Naive thymus-derived CD4-positive, alpha-beta T cell (primary cell): ENCODE data around the gene COCH. TPM values are rescaled to one million over a fixed set of nuclear protein-coding genes. Genes with fewer than 3 reads are reported as not detected.
A peak's percentile ranks its signal among the peaks of the same experiment; 100 is the strongest.
"Not testable (repeated sequence)": the region's sequence is repeated elsewhere in the genome, so short reads cannot be mapped to it uniquely, and the experiment has no call there.

Source experiments
- ATAC-seq: fragments of 150-1000 bp; cut with Tn5 transposase; 2 replicates; pipeline ENCODE4 v1.10.0; 2021; ENCODE audit warnings: mild to moderate bottlenecking, moderate library complexity
- CTCF ChIA-PET: fragments of 350-600 bp; sonication (Branson Sonifier 250); formaldehyde crosslinking; loops from one replicate; lab custom pipeline; 2021; ENCODE audit warnings: antibody characterized with exemption; lab: Charles Lee
- POLR2A ChIA-PET: fragments of 350-600 bp; sonication (Branson Sonifier 250); formaldehyde crosslinking; loops from one replicate; lab custom pipeline; 2021; ENCODE audit warnings: antibody characterized with exemption, inconsistent platforms; lab: Charles Lee
- DNase-seq, 9 donors: peaks; one replicate each; pipeline versions ENCODE4 v3.0.0 to v3.0.0-alpha.2; 2020 to 2022; ENCODE audit warnings: mixed read lengths in 1 of 9
- H3K27ac ChIP-seq: one replicate; pipeline ENCODE4 v1.7.0; 2013; ENCODE audit warnings: mild to moderate bottlenecking, low read depth, low read length, moderate library complexity
- H3K27me3 ChIP-seq, 2 donors: one replicate each; pipeline ENCODE4 v1.7.0; 2013; ENCODE audit warnings: low read length in 2 of 2, mild to moderate bottlenecking in 2 of 2, moderate library complexity in 2 of 2; ENCODE audit not compliant: control insufficient read depth in 2 of 2, insufficient read depth in 2 of 2
- H3K36me3 ChIP-seq, 3 experiments: 1 replicate in 2 of 3; 2 replicates in 1 of 3; pipeline ENCODE4 v1.7.0; 2013; ENCODE audit warnings: low read length in 3 of 3, mild to moderate bottlenecking in 3 of 3, moderate library complexity in 1 of 3; ENCODE audit not compliant: insufficient read depth in 3 of 3, control insufficient read depth in 2 of 3
- H3K4me1 ChIP-seq, 2 donors: one replicate each; pipeline ENCODE4 v1.7.0; 2013; ENCODE audit warnings: low read length in 2 of 2, mild to moderate bottlenecking in 2 of 2, moderate library complexity in 1 of 2; ENCODE audit not compliant: control insufficient read depth in 2 of 2, insufficient read depth in 2 of 2
- H3K4me3 ChIP-seq: 2 replicates; pipeline ENCODE4 v1.7.0; 2013; ENCODE audit warnings: mild to moderate bottlenecking, low read length
- H3K9me3 ChIP-seq, 3 experiments: 1 replicate in 2 of 3; 2 replicates in 1 of 3; pipeline ENCODE4 v1.7.0; 2013; ENCODE audit warnings: low read length in 3 of 3; ENCODE audit not compliant: control insufficient read depth in 2 of 3
- H3K27ac Mint-ChIP-seq, 9 donors: one replicate each; pipeline ENCODE4 v1.8.0; 2020 to 2022; ENCODE audit warnings: mixed read lengths in 9 of 9, mild to moderate bottlenecking in 8 of 9, moderate library complexity in 5 of 9, inconsistent platforms in 2 of 9
- H3K27me3 Mint-ChIP-seq, 5 donors: one replicate each; pipeline ENCODE4 v1.8.0; 2021 to 2022; ENCODE audit warnings: mixed read lengths in 5 of 5, mild to moderate bottlenecking in 1 of 5
- H3K36me3 Mint-ChIP-seq, 5 donors: one replicate each; pipeline ENCODE4 v1.8.0; 2020 to 2022; ENCODE audit warnings: mixed read lengths in 5 of 5, mild to moderate bottlenecking in 3 of 5, inconsistent platforms in 1 of 5
- H3K4me1 Mint-ChIP-seq, 7 donors: one replicate each; pipeline ENCODE4 v1.8.0; 2020 to 2022; ENCODE audit warnings: mixed read lengths in 7 of 7, mild to moderate bottlenecking in 3 of 7, inconsistent platforms in 1 of 7
- H3K4me3 Mint-ChIP-seq, 10 donors: one replicate each; pipeline ENCODE4 v1.8.0; 2020 to 2022; ENCODE audit warnings: mild to moderate bottlenecking in 10 of 10, mixed read lengths in 10 of 10, moderate library complexity in 6 of 10, inconsistent platforms in 2 of 10
- H3K9me3 Mint-ChIP-seq, 11 donors: one replicate each; pipeline ENCODE4 v1.8.0; 2020 to 2022; ENCODE audit warnings: mixed read lengths in 11 of 11, mild to moderate bottlenecking in 4 of 11, inconsistent platforms in 1 of 11, moderate library complexity in 1 of 11
- intact Hi-C, 2 donors: fragments of 100-400 bp; cut with micrococcal nuclease; formaldehyde crosslinking; loops; one replicate each; pipeline ENCODE4 v1.15.1; 2023
- polyA plus RNA-seq, 2 donors: library from polyadenylated mRNA; unstranded; fragments of 300-500 nt; fragmentation: Illumina TruSeq; gene quantifications; one replicate each; pipeline ENCODE4 v1.2.3, GENCODE V29; 2021
- total RNA-seq, 6 experiments: library from RNA in 5 of 6; stranded (reverse) in 5 of 6; gene quantifications; 1 replicate in 5 of 6; 2 replicates in 1 of 6; pipeline ENCODE4 v1.2.3 and lab custom pipeline; 2021 to 2026

COCH gene
- total and polyA plus RNA-seq, 7 experiments from 2014 or later = 0.15 to 1.6 (median 0.24) TPM; not detected in 2

GRCh38 chr14:30896435-30896834 lies 22.1 kb downstream of the COCH start:
- H3K9me3 Mint-ChIP-seq = no peaks in the 10 kb centered on the region
- H3K36me3 Mint-ChIP-seq = peaks cover 10 to 42% (median 30%) of the 10 kb centered on the region in 5 donors
- H3K27ac ChIP-seq = no peak overlapping the region
- intact Hi-C loops = no loop called here
- DNase-seq (no peak), ATAC-seq (no peak)
- no peaks in the 10 kb centered on the region for H3K4me1 ChIP-seq
- ChIA-PET CTCF (no interaction called here), POLR2A (no interaction called here)
- H3K27ac Mint-ChIP-seq = peak overlapping the region in 2 of 9 donors; percentile 14 to 83
- no peaks in the 10 kb centered on the region for H3K9me3 ChIP-seq
- no peaks in the 10 kb centered on the region for H3K27me3 ChIP-seq
- no peaks in the 10 kb centered on the region for H3K27me3 Mint-ChIP-seq
- H3K4me3 ChIP-seq = no peak overlapping the region
- H3K36me3 ChIP-seq = peaks cover 0 to 17% (median 10%) of the 10 kb centered on the region in 3 experiments
- peaks cover 0 to 6% (median 2%) of the 10 kb centered on the region in 7 donors for H3K4me1 Mint-ChIP-seq
- H3K4me3 Mint-ChIP-seq = no peak overlapping the region

- H3K4me1 Mint-ChIP-seq, POLR2A ChIA-PET, H3K4me3 ChIP-seq, H3K9me3 Mint-ChIP-seq, H3K9me3 ChIP-seq, ATAC-seq, H3K4me3 Mint-ChIP-seq, H3K27me3 ChIP-seq, H3K27ac ChIP-seq, H3K4me1 ChIP-seq, intact Hi-C loops, CTCF ChIA-PET, H3K27me3 Mint-ChIP-seq, DNase-seq: not testable (repeated sequence)
- H3K36me3 ChIP-seq = peaks cover 0 to 23% (median 10%) of the 10 kb centered on the region in 3 experiments
- Mint-ChIP-seq H3K27ac (peak overlapping the region in 1 of 9 donors; percentile 51), H3K36me3 (peaks cover 10 to 43% (median 30%) of the 10 kb centered on the region in 5 donors)
Measured at GRCh38 chr14:30897121-30897520, 22.8 kb downstream of the COCH start.

- Mint-ChIP-seq H3K9me3 (no peaks in the 10 kb centered on the region), H3K27me3 (no peaks in the 10 kb centered on the region), H3K4me1 (peaks cover 0 to 3% (median 2%) of the 10 kb centered on the region in 7 donors), H3K4me3 (no peak overlapping the region), H3K36me3 (peaks cover 4 to 41% (median 14%) of the 10 kb centered on the region in 5 donors), H3K27ac (peak overlapping the region in 2 of 9 donors; percentile 7 to 8)
- ATAC-seq (no peak), DNase-seq (no peak)
- H3K27me3 ChIP-seq = no peaks in the 10 kb centered on the region
- H3K36me3 ChIP-seq = peaks cover 0 to 22% (median 2%) of the 10 kb centered on the region in 3 experiments
- no peak overlapping the region for H3K27ac ChIP-seq
- no peaks in the 10 kb centered on the region for H3K9me3 ChIP-seq
- ChIA-PET POLR2A (no interaction called here), CTCF (no interaction called here)
- intact Hi-C loops = loop anchor here in 1 of 2 donors (10.0 kb wide), 1 partner anchor 529 kb away; no protein-coding TSS in a partner anchor
- no peak overlapping the region for H3K4me3 ChIP-seq
- H3K4me1 ChIP-seq = no peaks in the 10 kb centered on the region
Measured at GRCh38 chr14:30903285-30904124, 29.1 kb downstream of the COCH start.

GRCh38 chr14:30906752-30907658 lies 32.6 kb downstream of the COCH start:
- H3K36me3 ChIP-seq = peaks cover 0 to 34% (median 11%) of the 10 kb centered on the region in 3 experiments
- Mint-ChIP-seq H3K27me3 (no peaks in the 10 kb centered on the region), H3K27ac (no peak overlapping the region), H3K4me1 (no peaks in the 10 kb centered on the region), H3K9me3 (no peaks in the 10 kb centered on the region), H3K36me3 (peaks cover 0 to 38% (median 18%) of the 10 kb centered on the region in 5 donors), H3K4me3 (no peak overlapping the region)
- POLR2A ChIA-PET = no interaction called here
- H3K9me3 ChIP-seq = no peaks in the 10 kb centered on the region
- no peak overlapping the region for H3K4me3 ChIP-seq
- H3K27me3 ChIP-seq = no peaks in the 10 kb centered on the region
- ATAC-seq (no peak), DNase-seq (peak in 2 of 9 donors; percentile 2 to 11)
- CTCF ChIA-PET = interaction anchor here (0.7 kb wide), 1 partner anchor 241 kb away, joined by 4 read pairs; no protein-coding TSS in a partner anchor
- no peak overlapping the region for H3K27ac ChIP-seq
- no peaks in the 10 kb centered on the region for H3K4me1 ChIP-seq
- intact Hi-C loops = loop anchor here (1.0 to 10.0 kb wide), 4 partner anchors 250 to 532 kb away; no protein-coding TSS in a partner anchor

GRCh38 chr14:30907659-30908057 lies 33.3 kb downstream of the COCH start:
- ChIA-PET POLR2A (no interaction called here), CTCF (no interaction called here)
- intact Hi-C loops = loop anchor here (5.0 to 10.0 kb wide), 3 partner anchors 250 to 533 kb away; no protein-coding TSS in a partner anchor

GRCh38 chr14:30908826-30909225 lies 34.5 kb downstream of the COCH start:
- intact Hi-C loops = loop anchor here (5.0 to 10.0 kb wide), 3 partner anchors 252 to 534 kb away; no protein-coding TSS in a partner anchor

More at GRCh38 chr14:30907659-30908057, 33.3 kb downstream of the COCH start:
- no peak overlapping the region for H3K27ac ChIP-seq
- no peak for ATAC-seq
- H3K4me3 ChIP-seq = no peak overlapping the region
- no peaks in the 10 kb centered on the region for H3K4me1 ChIP-seq
- Mint-ChIP-seq H3K9me3 (no peaks in the 10 kb centered on the region), H3K27me3 (no peaks in the 10 kb centered on the region), H3K27ac (no peak overlapping the region), H3K4me1 (no peaks in the 10 kb centered on the region), H3K36me3 (peaks cover 0 to 33% (median 15%) of the 10 kb centered on the region in 5 donors), H3K4me3 (no peak overlapping the region)
- no peaks in the 10 kb centered on the region for H3K27me3 ChIP-seq
- H3K36me3 ChIP-seq = peaks cover 0 to 32% (median 15%) of the 10 kb centered on the region in 3 experiments
- DNase-seq = no peak
- H3K9me3 ChIP-seq = no peaks in the 10 kb centered on the region

More at GRCh38 chr14:30908826-30909225, 34.5 kb downstream of the COCH start:
- Histone ChIP-seq H3K27ac (no peak overlapping the region), H3K4me1 (no peaks in the 10 kb centered on the region), H3K4me3 (no peak overlapping the region), H3K36me3 (peaks cover 0 to 31% (median 15%) of the 10 kb centered on the region in 3 experiments), H3K27me3 (no peaks in the 10 kb centered on the region), H3K9me3 (no peaks in the 10 kb centered on the region)
- ChIA-PET POLR2A (interaction anchor here (0.6 kb wide), 1 partner anchor 151 kb away, joined by 3 read pairs; no protein-coding TSS in a partner anchor), CTCF (interaction anchor here (0.6 kb wide), 1 partner anchor 37 kb away, joined by 4 read pairs; no protein-coding TSS in a partner anchor)
- Mint-ChIP-seq H3K36me3 (peaks cover 0 to 31% (median 15%) of the 10 kb centered on the region in 5 donors), H3K27ac (no peak overlapping the region), H3K9me3 (no peaks in the 10 kb centered on the region), H3K4me1 (no peaks in the 10 kb centered on the region), H3K4me3 (no peak overlapping the region), H3K27me3 (no peaks in the 10 kb centered on the region)
- DNase-seq (no peak), ATAC-seq (no peak)
